Erythroblast (primary cell): Measurements from ENCODE around the gene ACADS.

ENCODE experiments used
- GATA1 ChIP-seq: IDR thresholded peaks from 2 replicates; pipeline ENCODE4 v1.6.1; 2011; ENCODE audit warnings: low read depth, mild to moderate bottlenecking, control low read depth, low read length, moderate library complexity
- POLR2A ChIP-seq: IDR thresholded peaks from 2 replicates; pipeline ENCODE4 v1.6.1; 2011; ENCODE audit warnings: mild to moderate bottlenecking, low read length

- TF ChIP-seq POLR2A (no peak), GATA1 (no peak)
Observed at GRCh38 chr12:120784804-120785203, 59.2 kb downstream of the ACADS start.
